ENCODE data around the gene CAMK1D.
A peak's percentile ranks its signal among the peaks of the same experiment; 100 is the strongest.

CAMK1D gene

DNA sequence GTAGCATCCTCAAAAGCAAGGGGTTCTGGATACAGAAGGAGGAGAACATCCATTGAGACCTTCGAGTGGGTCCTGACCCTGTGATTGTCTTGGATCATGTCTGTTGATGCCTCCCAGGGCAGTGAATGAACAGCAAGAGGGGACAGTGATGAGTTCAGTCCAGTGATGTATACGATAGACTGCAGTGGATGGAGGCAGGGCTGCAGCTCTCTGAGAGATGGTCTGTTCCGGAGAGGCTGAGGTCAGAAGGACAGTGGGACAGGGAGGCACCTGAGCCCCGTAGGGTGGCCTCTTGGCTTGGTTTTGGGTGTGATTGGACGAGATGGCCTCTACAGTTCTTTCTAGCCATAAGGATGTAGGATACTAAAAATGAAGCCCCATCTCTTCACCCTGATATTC, 280.4 kb downstream of the CAMK1D start:
- no peaks in the 10 kb centered on the region for H3K36me3 Mint-ChIP-seq (ENCODE audit: low read depth)
- peaks cover 2% of the 10 kb centered on the region for H3K9me3 Mint-ChIP-seq
- TF ChIP-seq, protein P1, sequence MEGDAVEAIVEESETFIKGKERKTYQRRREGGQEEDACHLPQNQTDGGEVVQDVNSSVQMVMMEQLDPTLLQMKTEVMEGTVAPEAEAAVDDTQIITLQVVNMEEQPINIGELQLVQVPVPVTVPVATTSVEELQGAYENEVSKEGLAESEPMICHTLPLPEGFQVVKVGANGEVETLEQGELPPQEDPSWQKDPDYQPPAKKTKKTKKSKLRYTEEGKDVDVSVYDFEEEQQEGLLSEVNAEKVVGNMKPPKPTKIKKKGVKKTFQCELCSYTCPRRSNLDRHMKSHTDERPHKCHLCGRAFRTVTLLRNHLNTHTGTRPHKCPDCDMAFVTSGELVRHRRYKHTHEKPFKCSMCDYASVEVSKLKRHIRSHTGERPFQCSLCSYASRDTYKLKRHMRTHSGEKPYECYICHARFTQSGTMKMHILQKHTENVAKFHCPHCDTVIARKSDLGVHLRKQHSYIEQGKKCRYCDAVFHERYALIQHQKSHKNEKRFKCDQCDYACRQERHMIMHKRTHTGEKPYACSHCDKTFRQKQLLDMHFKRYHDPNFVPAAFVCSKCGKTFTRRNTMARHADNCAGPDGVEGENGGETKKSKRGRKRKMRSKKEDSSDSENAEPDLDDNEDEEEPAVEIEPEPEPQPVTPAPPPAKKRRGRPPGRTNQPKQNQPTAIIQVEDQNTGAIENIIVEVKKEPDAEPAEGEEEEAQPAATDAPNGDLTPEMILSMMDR (IDR thresholded peaks at IDR 0.05; ENCODE audit: unreplicated experiment in 3 of 3): no peak
- H3K4me1 Mint-ChIP-seq: peaks cover 20% of the 10 kb centered on the region
- H3K4me3 Mint-ChIP-seq: no peak overlapping the region
- no peaks in the 10 kb centered on the region for H3K27me3 Mint-ChIP-seq (ENCODE audit: low read depth)
- peak overlapping the region; percentile 75 to 93 (median 84) for H3K27ac Mint-ChIP-seq

DNA sequence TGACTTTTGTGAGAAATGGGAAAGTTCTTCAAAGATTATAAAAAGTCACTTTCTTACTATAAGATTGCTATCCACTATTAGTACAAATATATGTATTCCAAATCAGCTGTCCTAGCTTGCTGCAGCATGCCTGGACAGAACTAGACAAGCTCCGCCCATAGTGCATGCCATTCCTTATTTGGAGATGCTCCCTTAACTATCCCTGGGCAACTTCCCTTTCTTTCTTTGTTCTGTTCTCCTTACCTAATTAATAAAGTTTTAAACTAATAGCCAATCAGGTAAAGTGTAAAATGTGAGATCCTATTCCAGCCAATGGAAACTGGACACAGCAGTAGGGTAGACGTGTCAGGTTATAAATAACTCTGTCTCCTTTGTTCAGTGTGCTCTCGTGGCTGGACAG, 281.9 kb downstream of the CAMK1D start:
- no peaks in the 10 kb centered on the region for H3K36me3 Mint-ChIP-seq (ENCODE audit: low read depth)
- no peaks in the 10 kb centered on the region for H3K9me3 Mint-ChIP-seq
- no peaks in the 10 kb centered on the region for H3K27me3 Mint-ChIP-seq (ENCODE audit: low read depth)
- H3K27ac Mint-ChIP-seq: peak overlapping the region; percentile 19 to 70 (median 49)
- H3K4me3 Mint-ChIP-seq: no peak overlapping the region
- TF ChIP-seq, protein P1 (IDR thresholded peaks at IDR 0.05; ENCODE audit: unreplicated experiment in 3 of 3): no peak
- H3K4me1 Mint-ChIP-seq: peaks cover 34% of the 10 kb centered on the region

DNA sequence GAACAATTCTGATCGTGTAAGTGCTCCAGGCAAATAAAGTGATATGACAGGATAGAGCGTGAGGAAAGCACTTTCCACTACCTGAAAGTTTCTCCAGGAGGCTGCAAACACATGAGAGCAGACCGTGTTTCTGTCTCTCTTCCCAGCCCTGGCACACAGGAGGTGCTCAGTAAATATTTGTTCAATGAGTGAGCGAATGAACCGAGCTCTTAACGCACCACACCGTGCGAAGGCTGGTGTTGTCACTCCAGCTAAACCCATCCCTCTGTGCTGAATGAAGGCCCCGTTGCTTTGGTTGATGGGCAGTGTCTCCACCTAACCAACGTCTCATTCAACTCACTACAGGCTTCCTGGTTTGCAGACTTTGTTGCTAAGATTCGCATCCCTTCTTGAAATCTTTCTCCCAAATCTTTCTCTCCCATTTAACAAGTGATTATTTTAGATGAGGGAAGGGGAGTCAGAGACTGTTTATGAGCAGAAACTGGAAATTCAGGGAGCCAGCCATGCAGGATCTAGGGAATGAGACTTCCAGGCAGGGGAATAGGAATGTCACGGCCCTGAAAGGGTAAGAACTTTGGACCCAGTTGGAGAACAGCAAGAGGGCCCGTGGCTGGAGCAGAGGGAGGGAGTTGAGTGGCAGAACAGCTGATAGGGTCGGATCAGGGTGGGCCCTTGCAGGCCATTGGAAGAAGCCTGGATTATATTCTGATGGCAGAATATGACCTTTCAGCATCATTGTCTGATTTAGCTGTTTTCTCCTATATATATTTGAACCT, 282.6 kb downstream of the CAMK1D start:
- TF ChIP-seq, protein P1 (IDR thresholded peaks at IDR 0.05; ENCODE audit: unreplicated experiment in 3 of 3): no peak
- Mint-ChIP-seq H3K4me3 (no peak overlapping the region), H3K4me1 (peaks cover 34% of the 10 kb centered on the region), H3K27me3 (ENCODE audit: low read depth) (no peaks in the 10 kb centered on the region), H3K9me3 (no peaks in the 10 kb centered on the region), H3K36me3 (ENCODE audit: low read depth) (no peaks in the 10 kb centered on the region), H3K27ac (peak overlapping the region in 1 of 3 experiments; percentile 23)

DNA sequence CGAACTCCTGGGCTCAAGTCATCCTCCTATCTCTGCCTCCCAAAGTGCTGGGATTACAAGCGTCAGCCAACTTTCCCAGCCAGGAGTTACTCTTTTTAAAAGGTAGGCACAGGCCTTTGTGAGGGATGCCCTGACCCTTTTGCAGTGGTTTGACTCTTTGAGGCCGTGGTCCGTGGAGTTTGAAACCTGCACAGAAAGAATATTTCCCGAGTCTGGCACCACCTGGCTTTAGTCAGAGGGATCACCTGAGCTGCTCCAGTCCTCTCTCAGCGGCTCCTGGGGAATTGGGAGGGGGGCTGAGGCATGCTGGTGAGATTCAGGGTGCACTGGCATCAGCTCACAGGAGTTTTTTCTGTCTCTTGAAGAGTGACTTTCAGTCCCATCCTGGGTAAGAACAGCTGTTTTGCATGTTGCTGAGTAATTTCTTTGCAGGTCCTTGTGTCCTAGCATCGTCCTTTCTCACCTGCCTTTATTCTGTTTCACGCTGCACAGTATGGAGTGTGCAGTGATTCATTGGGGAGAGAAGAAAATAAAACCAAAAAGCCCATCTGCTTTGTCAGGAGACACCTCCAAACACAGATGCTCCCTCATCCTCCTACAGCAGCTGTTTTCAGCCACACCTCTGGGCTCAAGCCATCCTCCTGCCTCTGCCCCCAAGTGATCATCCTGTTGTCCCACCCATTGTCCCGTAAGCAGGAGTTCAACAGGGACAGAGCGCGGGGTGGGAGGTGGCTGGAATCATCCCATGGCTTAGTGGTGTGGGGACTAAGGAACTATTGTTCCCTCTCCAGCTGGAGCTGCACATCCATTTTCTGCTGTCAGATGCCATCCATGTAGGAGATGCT, 284.7 kb downstream of the CAMK1D start:
- H3K27ac Mint-ChIP-seq: no peak overlapping the region
- H3K27me3 Mint-ChIP-seq (ENCODE audit: low read depth): no peaks in the 10 kb centered on the region
- H3K4me1 Mint-ChIP-seq: peaks cover 34% of the 10 kb centered on the region
- H3K9me3 Mint-ChIP-seq: no peaks in the 10 kb centered on the region
- H3K4me3 Mint-ChIP-seq: no peak overlapping the region
- TF ChIP-seq, protein P1 (IDR thresholded peaks at IDR 0.05; ENCODE audit: unreplicated experiment in 3 of 3): no peak
- H3K36me3 Mint-ChIP-seq (ENCODE audit: low read depth): no peaks in the 10 kb centered on the region

DNA sequence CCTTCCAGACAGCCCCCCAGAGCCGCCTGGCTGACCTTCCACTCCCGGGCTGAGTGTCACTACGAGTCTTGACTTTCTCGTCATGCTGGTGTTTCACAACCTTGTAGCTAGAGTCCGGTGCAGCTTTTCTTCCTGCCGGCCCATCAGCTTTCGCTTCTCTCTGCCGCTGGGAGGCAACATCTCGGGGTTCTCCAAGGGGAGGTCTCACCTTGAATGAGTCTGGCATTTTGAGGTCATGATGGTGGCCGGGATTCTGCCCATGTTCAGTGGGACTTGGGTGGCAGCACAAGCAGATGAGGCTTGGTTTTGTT, 285.2 kb downstream of the CAMK1D start:
- Mint-ChIP-seq H3K27me3 (ENCODE audit: low read depth) (no peaks in the 10 kb centered on the region), H3K9me3 (no peaks in the 10 kb centered on the region)
- TF ChIP-seq, protein P1 (IDR thresholded peaks at IDR 0.05; ENCODE audit: unreplicated experiment in 3 of 3): no peak

More for the DNA sequence above, 285.2 kb downstream of the CAMK1D start:
- H3K4me3 Mint-ChIP-seq: no peak overlapping the region
- H3K27ac Mint-ChIP-seq: peak overlapping the region in 2 of 3 experiments; percentile 16 to 27
- H3K4me1 Mint-ChIP-seq: peaks cover 30% of the 10 kb centered on the region
- H3K36me3 Mint-ChIP-seq (ENCODE audit: low read depth): no peaks in the 10 kb centered on the region
